Measurements from ENCODE around the gene GNPTG. TPM values are rescaled to one million over a fixed set of nuclear protein-coding genes. Genes with fewer than 3 reads are reported as not detected.

The GNPTG gene
- total and polyA plus RNA-seq, 9 of the 15 experiments (the other 6 are each of a cell fraction or from before 2014, with no cell fraction given): 0.69 to 33.3 (median 13.6) TPM

DNA sequence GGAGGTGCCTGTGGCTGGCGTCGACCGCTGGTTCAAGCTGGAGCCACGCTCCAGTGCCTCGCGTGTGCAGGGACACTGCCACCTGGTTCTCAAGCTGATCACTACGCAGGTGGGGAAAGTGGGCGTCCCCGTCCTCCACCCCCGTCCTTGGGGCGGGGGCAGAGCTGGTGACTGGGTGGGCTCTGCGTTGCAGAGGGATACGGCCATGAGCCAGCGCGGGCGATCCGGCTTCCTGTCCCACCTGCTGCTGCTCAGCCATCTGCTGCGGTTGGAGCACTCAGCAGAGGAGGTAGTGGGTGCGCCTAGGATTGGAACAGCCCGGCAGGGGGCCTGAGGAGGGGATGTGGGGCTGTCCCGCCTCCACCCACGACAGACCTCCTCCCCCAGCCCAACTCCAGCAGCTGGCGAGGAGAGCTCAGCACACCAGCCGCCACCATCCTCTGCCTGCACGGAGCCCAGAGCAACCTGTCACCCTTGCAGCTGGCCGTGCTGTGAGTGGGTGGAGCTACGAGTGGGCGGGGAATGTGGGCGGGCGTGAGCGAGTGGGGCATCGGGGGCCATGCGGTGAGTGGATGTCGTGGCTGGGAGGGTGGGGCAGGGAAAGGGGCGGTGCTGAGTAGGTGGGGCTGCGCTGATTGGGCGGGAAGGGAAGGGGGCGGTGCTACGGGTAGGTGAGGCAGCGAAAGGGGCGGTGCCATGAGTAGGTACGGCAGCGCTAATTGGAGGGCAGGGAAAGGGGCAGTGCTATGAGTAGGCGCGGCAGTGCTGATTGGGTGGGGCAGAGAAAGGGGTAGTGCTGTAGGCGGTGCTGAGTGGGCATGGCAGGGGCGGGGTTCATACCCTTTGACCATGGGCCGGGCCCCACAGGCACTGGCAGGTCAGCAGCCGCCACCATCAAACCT lies 9.0 kb upstream of the GNPTG start (continued):
- TF ChIP-seq MYBL2 (IDR thresholded peaks at IDR 0.05; ENCODE audit: low read depth) (no peak), MYBL2 (CRISPR knock-in tag; IDR thresholded peaks at IDR 0.05; ENCODE audit: borderline replicate concordance) (no peak), CREM (IDR thresholded peaks at IDR 0.05; ENCODE audit: low read depth) (peak; percentile 75), TRIM24 (IDR thresholded peaks at IDR 0.05) (no peak), ZNF384 (IDR thresholded peaks at IDR 0.05; ENCODE audit: low read depth, low read length) (no peak), NFIX (CRISPR knock-in tag; IDR thresholded peaks at IDR 0.05; ENCODE audit: low read depth) (no peak), ZNF699 (CRISPR knock-in tag; IDR thresholded peaks at IDR 0.05; ENCODE audit: insufficient replicate concordance) (no peak), ZBTB1 (CRISPR knock-in tag; IDR thresholded peaks at IDR 0.05; ENCODE audit: borderline replicate concordance, low read depth) (no peak), ZC3H8 (IDR thresholded peaks at IDR 0.05) (no peak), MAZ (CRISPR knock-in tag; conservative IDR thresholded peaks at IDR 0.05 in 1 of 2, IDR thresholded peaks at IDR 0.05 in 1 of 2) (peak; percentile 39 to 76; a peak in 2 of 4 replicates), SMARCA4 (IDR thresholded peaks at IDR 0.05) (no peak), SAFB (IDR thresholded peaks at IDR 0.05; ENCODE audit: borderline replicate concordance, low read depth, low read length) (peak; percentile 23; the same call in 1 of the 2 replicates), MCM7 (IDR thresholded peaks at IDR 0.05) (no peak), ZFP1 (CRISPR knock-in tag; IDR thresholded peaks at IDR 0.05) (no peak), HLTF (IDR thresholded peaks at IDR 0.05) (0 out of 2 replicates have a peak, but pooled peaks have one; percentile 26), SPI1 (IDR thresholded peaks at IDR 0.05; ENCODE audit: borderline replicate concordance, low read depth, low read length) (peak; percentile 57), TOE1 (IDR thresholded peaks at IDR 0.05; ENCODE audit: borderline replicate concordance) (no peak), TOE1 (CRISPR knock-in tag; IDR thresholded peaks at IDR 0.05; ENCODE audit: borderline replicate concordance, low read depth) (no peak)
- TF ChIP-seq, protein P1, sequence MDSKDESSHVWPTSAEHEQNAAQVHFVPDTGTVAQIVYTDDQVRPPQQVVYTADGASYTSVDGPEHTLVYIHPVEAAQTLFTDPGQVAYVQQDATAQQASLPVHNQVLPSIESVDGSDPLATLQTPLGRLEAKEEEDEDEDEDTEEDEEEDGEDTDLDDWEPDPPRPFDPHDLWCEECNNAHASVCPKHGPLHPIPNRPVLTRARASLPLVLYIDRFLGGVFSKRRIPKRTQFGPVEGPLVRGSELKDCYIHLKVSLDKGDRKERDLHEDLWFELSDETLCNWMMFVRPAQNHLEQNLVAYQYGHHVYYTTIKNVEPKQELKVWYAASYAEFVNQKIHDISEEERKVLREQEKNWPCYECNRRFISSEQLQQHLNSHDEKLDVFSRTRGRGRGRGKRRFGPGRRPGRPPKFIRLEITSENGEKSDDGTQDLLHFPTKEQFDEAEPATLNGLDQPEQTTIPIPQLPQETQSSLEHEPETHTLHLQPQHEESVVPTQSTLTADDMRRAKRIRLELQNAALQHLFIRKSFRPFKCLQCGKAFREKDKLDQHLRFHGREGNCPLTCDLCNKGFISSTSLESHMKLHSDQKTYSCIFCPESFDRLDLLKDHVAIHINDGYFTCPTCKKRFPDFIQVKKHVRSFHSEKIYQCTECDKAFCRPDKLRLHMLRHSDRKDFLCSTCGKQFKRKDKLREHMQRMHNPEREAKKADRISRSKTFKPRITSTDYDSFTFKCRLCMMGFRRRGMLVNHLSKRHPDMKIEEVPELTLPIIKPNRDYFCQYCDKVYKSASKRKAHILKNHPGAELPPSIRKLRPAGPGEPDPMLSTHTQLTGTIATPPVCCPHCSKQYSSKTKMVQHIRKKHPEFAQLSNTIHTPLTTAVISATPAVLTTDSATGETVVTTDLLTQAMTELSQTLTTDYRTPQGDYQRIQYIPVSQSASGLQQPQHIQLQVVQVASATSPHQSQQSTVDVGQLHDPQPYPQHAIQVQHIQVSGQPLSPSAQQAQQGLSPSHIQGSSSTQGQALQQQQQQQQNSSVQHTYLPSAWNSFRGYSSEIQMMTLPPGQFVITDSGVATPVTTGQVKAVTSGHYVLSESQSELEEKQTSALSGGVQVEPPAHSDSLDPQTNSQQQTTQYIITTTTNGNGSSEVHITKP (IDR thresholded peaks at IDR 0.05; ENCODE audit: partially characterized antibody): peak; percentile 41
- TF ChIP-seq, protein P2, sequence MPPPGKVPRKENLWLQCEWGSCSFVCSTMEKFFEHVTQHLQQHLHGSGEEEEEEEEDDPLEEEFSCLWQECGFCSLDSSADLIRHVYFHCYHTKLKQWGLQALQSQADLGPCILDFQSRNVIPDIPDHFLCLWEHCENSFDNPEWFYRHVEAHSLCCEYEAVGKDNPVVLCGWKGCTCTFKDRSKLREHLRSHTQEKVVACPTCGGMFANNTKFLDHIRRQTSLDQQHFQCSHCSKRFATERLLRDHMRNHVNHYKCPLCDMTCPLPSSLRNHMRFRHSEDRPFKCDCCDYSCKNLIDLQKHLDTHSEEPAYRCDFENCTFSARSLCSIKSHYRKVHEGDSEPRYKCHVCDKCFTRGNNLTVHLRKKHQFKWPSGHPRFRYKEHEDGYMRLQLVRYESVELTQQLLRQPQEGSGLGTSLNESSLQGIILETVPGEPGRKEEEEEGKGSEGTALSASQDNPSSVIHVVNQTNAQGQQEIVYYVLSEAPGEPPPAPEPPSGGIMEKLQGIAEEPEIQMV (tag; conservative IDR thresholded peaks at IDR 0.05; ENCODE audit: low read depth): no peak
- TF ChIP-seq, protein P3, sequence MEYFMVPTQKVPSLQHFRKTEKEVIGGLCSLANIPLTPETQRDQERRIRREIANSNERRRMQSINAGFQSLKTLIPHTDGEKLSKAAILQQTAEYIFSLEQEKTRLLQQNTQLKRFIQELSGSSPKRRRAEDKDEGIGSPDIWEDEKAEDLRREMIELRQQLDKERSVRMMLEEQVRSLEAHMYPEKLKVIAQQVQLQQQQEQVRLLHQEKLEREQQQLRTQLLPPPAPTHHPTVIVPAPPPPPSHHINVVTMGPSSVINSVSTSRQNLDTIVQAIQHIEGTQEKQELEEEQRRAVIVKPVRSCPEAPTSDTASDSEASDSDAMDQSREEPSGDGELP (CRISPR knock-in tag; IDR thresholded peaks at IDR 0.05; ENCODE audit: borderline replicate concordance): peak; percentile 98
